CD4-positive, alpha-beta T cell treated with Interleukin-17A for 4 hours (primary cell): ENCODE measurements around the gene NECAP2.
"Not testable (repeated sequence)": the region's sequence is repeated elsewhere in the genome, so short reads cannot be mapped to it uniquely, and the experiment has no call there.

Experiments
- DNase-seq: peaks from one replicate; pipeline ENCODE4 v3.0.0-alpha.2; 2020; ENCODE audit warnings: mixed read lengths

NECAP2 gene

GRCh38 chr1:16461681-16462080 lies 21.2 kb downstream of the NECAP2 start:
- no peak for DNase-seq

DNA sequence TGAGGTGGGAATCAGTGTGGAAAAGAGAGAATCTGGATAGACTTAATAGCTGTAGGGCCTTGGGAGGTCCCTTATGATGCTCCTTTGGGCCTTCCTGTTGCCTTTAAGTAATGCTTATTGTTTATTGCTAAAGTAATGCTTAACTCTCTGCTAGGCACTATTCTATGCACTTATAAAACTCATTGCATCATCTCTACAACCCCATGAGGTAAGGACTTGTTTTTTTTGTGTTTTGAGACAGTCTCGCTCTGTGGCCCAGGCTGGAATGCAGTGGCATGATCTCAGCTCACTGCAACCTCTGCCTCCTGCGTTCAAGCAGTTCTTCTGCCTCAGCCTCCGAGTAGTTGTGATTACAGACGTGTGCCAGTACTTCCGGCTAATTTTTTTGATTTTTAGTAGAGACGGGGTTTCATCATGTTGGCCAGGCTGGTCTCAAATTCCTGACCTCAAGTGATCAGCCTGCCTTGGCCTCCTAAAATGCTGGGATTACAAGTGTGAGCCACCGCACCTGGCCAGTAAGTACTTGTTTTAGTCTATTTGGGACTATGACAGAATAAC lies 22.3 kb downstream of the NECAP2 start:
- DNase-seq: no peak

DNA sequence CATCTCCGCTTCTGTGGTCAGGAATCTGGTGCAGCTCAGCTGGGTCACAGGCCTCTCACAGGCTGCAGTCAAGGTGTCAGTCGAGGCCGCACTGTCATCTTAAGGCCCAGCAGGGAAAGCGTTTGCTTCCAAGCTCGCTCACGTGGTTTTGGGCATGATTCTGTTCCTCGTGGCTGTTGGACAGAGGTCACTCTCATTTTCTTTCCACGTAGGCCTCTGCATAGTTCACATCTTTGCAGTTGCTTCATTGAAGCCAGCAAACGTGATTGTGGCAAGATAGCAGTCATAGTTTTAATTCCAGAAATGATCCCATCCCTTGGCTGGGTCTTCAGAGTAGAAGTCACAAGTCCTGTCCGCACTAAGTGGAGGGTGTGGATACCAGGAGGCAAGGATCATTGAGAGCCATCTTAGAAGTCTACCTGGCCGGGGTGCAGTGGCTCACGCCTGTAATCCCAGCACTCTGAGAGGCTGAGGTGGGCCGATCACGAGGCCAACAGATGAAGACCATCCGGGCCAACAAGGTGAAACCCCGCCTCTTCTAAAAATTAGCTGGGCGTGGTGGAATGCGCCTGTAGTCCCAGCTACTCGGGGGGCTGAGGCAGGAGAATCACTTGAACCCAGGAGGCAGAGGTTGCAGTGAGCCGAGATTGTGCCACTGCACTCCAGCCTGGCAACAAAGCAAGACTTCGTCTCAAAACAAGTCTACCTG lies 24.5 kb downstream of the NECAP2 start:
- DNase-seq: no peak

- no peak for DNase-seq
These were observed 28.0 kb downstream of the NECAP2 start for GRCh38 chr1:16468558-16468957.

DNA sequence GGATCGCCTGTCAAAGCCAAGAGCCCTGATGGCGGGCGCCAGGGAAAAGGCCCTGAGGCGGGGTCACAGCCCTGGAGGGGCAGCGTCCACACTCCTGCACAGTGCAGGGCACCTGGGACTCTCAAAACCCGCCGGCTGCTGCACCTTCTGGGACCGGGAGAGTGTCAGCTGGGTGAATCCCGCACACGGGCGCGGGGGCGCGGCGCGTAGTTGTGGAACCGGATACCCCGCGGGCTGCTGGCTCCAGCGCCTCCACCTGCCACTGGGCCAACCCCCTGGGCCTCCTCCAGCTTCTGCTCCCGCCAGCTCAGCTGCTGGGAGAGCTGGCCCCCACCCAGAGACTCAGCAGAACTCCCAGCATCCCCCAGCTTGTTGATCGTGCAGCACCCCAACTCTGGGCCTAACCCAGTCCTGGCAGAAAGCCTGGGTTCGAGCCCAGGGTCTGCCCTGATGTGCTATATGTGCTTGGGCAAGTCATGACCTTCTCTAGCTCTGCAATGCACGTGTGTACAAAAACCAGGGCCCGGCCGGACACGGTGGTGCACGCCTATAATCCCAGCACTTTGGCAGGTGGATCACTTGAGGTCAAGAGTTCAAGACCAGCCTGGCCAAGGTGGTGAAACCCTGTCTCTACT lies 33.8 kb downstream of the NECAP2 start:
- no peak for DNase-seq

GRCh38 chr1:16474891-16475290 lies 34.4 kb downstream of the NECAP2 start:
- not testable (repeated sequence) for DNase-seq

DNA sequence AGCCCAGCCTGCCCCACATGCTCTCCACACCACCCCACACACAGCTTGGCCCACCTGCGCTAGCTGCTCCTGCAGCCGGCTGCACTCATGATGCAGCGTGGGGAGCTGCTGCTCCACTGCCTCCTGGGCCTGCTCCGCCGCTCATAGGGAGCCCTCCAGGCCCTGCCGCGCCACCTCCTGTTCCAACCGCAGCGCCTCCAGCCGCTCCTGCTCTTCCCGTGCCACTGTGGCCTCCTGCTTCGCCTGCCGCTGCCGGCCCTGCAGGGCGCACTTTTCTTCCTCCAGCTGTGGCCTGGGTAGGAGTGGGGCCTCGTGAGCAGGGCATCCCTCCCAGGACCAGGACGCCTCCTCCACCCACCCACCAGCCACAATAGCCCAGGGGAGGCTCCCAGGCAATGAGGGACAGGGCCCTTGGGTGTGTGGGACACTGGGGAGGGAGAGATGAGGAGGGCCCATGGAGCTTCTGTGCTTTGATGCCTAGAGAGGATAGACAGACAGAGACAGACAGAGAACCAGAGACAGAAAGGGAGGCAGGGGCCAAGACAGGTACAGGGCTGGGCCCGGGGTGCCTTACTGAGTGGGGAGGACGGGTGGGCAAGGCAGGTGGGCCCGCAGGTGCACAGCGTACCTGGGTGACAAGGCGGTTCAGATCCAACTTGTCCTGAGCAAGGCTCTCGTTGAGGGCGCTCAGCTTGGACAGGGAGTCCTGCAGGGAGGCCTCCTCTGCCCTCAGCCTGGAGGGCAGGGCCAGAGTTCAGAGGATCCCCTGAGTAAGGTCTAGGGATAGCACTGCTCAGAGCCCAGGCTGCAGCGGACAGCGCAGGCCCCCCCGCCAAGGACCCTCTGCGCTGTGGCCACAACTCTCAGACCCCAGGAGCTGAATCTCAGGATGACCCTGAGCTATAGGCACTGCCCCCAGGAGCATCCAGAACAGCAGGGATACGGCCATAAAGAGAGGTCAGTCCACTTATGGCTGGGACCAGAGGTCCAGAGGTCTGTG lies 35.5 kb downstream of the NECAP2 start:
- not testable (repeated sequence) for DNase-seq

GRCh38 chr1:16478091-16478490 lies 37.6 kb downstream of the NECAP2 start:
- DNase-seq: no peak

DNA sequence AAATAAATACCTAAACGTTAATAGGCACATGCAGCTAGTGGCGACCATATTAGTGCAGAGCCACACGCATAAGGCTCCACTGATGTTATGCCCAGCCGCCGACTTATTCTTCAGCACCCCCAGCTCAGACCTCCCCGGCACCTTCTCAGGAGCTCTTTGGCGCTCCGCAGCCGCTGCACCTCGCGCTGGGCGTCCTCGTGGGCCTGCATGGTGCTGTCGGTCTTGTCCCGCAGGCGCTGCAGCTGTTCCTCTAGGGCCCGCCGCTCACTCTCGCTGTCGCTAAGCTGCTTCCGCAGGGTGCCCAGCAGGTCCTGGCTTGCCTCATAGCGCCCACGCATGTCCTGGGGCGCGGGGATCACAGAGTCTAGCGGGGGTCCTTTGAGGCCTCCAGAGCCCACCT lies 42.6 kb downstream of the NECAP2 start:
- not testable (repeated sequence) for DNase-seq

DNA sequence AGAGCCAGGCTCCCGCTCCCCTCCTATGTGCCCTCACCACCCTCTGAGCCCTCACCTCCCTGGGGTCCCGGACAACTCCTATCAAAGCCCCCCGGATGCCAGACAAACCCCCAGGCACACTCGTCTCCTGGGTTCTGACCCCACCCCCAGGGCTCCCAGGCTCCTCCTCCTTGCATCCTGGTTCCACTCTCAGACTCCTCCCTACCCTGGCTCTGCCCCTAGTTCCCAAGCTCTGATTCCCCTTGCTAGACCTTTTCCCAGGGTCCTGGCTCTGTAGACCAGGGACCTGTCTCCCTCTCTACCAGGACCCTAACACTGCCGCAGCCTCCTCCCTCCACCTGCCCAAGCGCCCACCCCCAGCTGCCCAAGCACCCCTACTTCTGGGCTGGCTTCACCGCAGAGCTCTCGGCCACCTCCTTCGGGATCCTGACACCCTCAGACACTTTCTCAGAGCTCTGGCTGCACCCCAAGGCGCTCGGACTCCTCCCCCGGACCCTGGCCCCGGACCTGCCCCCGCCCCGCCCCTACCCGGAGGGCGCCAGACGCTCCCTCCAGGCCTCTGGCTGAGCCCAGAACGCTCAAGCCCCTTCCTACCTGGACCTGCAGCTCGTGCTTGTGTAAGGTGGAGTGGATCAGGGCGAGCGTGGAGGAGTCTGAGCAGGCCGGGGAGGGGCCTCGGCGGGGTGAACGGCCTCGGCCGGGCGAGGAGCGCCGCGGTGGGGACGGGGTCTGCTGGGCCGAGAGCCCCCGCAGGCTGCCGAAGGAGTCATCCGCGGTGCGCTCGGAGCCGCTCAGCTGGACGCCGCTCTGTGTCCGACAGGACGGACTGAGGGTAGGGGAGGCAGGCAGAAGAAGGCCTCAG lies 43.3 kb downstream of the NECAP2 start:
- DNase-seq: not testable (repeated sequence)

DNA sequence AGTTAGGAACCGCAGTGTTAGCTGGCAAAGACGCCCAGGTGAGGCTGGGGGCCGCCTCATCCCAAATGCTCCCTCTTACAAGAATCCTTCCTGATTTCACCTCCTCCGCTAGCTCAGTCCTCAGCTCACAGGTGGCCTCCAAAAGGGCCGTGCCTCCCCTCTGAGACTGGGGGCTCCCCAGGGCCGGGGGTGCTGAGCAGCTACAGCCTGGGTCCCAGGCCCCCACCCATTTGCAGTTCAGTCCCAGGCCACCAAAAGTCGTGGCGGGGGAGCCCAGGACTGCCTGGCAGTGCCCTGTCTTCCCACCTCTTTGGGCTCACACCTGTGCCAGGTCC lies 43.9 kb downstream of the NECAP2 start:
- no peak for DNase-seq

- DNase-seq: no peak
These were observed 44.4 kb downstream of the NECAP2 start for GRCh38 chr1:16484931-16485330.

DNA sequence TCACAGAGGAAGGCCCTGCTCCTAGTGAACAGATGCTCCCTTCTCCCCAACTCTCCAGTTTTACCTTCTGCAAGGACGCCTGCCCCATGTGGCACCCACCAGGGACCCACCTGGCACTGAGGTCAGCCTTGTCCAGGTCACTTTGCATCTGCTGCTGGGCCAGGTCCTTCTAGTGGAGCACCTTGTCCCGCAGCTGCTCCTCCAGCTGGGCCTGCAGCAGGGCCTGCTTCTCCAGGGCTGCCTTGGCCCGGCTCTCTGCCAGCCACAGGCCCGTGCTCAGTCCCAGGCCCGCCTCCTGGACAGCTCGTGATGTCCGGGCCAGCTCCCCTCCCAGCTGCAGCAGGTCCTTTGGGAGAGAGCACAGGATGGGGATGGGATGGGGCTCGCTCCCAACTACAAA lies 45.8 kb downstream of the NECAP2 start:
- not testable (repeated sequence) for DNase-seq

- not testable (repeated sequence) for DNase-seq
These were observed 46.5 kb downstream of the NECAP2 start for GRCh38 chr1:16487011-16487410.

- DNase-seq: not testable (repeated sequence)
These were observed 48.8 kb downstream of the NECAP2 start for GRCh38 chr1:16489195-16489880.

DNA sequence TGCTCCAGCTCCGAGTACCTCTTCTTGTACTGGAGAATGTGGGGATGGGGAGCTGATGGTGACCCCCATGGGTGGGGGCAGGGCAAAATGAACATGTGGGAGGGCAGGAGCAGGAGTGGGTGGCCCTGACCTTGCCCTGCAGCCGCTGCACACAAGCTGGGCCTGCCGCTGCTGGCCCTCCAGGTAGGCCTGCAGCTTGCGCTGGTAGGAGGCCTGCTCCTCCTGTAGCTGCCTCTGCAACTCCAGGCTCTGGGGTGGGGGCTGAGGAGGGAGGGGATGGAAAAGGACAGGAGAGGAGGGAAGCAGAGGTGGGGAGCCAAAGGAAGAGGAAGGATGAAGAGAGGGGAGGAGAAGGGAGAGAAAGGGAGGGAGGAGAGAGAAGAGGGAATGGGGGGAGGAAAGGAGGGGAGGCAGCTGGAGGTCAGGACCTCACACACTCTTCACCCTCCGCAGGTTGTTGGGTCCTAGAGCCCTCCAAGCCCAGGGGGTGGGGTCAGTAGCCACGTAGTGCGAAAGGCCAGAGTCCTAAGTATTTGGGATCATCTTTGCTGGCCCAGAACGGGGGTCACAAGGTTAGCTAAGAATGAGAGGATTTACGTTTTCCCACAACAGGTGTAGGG lies 50.6 kb downstream of the NECAP2 start:
- DNase-seq: no peak

DNA sequence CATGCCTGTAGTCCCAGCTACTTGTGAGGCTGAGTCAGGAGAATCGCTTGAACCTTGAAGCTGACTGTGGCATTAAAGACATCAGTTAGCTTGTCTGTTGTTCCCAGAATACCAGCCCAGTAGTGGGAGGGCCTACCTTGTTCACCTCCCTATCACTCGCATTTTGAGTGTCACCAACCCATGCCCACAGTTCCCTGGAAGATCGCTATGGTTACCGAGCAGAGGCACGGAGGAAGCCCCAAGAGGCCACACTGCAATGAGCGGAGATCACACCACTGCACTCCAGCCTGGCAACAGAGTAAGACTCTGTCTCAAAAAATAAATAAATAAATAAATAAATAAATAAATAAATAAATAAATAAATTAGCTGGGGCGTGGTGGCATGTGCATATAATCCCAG lies 52.4 kb downstream of the NECAP2 start:
- DNase-seq: not testable (repeated sequence)

- DNase-seq: not testable (repeated sequence)
These were observed 53.2 kb downstream of the NECAP2 start for GRCh38 chr1:16493731-16494130.

DNA sequence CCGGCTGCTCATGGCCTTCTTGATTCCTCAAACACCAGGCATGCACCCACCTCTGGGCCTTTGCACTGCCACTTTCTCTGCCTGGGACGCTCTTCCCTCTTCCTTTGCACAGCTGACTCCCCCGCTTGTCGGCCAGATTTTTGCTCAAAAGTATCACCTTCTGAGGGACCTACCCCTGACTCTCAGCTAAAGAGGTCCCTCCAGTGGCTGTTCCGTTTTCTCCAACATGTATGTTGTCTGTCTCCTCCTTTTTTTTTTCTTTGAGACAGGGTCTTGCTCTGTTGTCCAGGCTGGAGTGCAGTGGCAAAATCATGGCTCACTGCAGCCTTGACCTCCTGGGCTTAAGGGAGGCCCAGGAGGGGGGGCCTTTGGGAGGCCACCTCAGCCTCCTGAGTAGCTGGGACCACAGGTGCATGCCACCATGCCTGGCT lies 57.0 kb downstream of the NECAP2 start:
- not testable (repeated sequence) for DNase-seq

- not testable (repeated sequence) for DNase-seq
These were observed 57.5 kb downstream of the NECAP2 start for GRCh38 chr1:16498047-16498446.
